ENCODE data around the gene TUBGCP6.
A peak's percentile ranks its signal among the peaks of the same experiment; 100 is the strongest.

TUBGCP6 gene

GRCh38 chr22:50222508-50222907, 22.3 kb downstream of the TUBGCP6 start:
- DNase-seq: no peak

GRCh38 chr22:50221410-50222300, 23.2 kb downstream of the TUBGCP6 start:
- no peak for DNase-seq

GRCh38 chr22:50220603-50221409, 24.0 kb downstream of the TUBGCP6 start:
- no peak for DNase-seq

GRCh38 chr22:50219800-50220602, 24.8 kb downstream of the TUBGCP6 start:
- no peak for DNase-seq

GRCh38 chr22:50218996-50219727, 25.7 kb downstream of the TUBGCP6 start:
- peak; percentile 33 for DNase-seq

- DNase-seq: no peak
Measured at GRCh38 chr22:50218153-50218995, 26.4 kb downstream of the TUBGCP6 start.

GRCh38 chr22:50217543-50218152, 27.2 kb downstream of the TUBGCP6 start:
- DNase-seq: no peak

GRCh38 chr22:50216684-50217520, 27.9 kb downstream of the TUBGCP6 start:
- DNase-seq: no peak

GRCh38 chr22:50216055-50216683, 28.7 kb downstream of the TUBGCP6 start:
- no peak for DNase-seq

GRCh38 chr22:50215297-50216054, 29.3 kb downstream of the TUBGCP6 start:
- DNase-seq: no peak

GRCh38 chr22:50213263-50213662, 31.6 kb downstream of the TUBGCP6 start:
- no peak for DNase-seq

- no peak for DNase-seq
Measured at GRCh38 chr22:50211147-50211546, 33.7 kb downstream of the TUBGCP6 start.

- no peak for DNase-seq
Measured at GRCh38 chr22:50210378-50211139, 34.3 kb downstream of the TUBGCP6 start.

GRCh38 chr22:50209893-50210292, 34.9 kb downstream of the TUBGCP6 start:
- peak; percentile 65 for DNase-seq

GRCh38 chr22:50208939-50209892, 35.6 kb downstream of the TUBGCP6 start:
- no peak for DNase-seq

GRCh38 chr22:50208430-50208938, 36.3 kb downstream of the TUBGCP6 start:
- no peak for DNase-seq

Measured in retina (tissue), 1 donor.